GM12801 (cell line): ENCODE data around the gene DLGAP5.

Source experiments
- CTCF ChIP-seq: IDR thresholded peaks from one replicate; pipeline ENCODE4 v1.5.1; 2011; ENCODE audit warnings: control low read depth; ENCODE audit not compliant: insufficient read length; ENCODE audit errors: extremely low read depth

Gene DLGAP5

GRCh38 chr14:55221968-55222367 is 30.6 kb upstream of the DLGAP5 start:
- TF ChIP-seq CTCF: no peak

DNA sequence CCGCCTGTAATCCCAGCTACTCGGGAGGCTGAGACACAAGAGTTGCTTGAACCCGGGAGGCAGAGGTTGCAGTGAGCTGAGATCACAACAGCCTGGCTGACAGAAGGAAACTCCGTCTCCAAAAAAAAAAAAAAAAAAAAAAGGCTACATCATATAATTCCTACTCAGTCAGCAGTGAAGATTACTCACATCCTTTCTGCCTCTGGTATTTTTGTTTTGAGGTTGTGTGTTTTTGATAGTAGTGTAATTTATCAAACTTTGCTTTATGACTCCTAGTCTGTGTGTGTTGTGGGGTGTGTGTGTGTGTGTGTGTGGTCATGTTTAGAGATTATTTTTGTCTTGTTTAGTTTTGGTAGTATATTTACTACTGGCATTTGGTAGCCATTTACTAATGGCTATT is 29.8 kb upstream of the DLGAP5 start:
- no peak for TF ChIP-seq CTCF

DNA sequence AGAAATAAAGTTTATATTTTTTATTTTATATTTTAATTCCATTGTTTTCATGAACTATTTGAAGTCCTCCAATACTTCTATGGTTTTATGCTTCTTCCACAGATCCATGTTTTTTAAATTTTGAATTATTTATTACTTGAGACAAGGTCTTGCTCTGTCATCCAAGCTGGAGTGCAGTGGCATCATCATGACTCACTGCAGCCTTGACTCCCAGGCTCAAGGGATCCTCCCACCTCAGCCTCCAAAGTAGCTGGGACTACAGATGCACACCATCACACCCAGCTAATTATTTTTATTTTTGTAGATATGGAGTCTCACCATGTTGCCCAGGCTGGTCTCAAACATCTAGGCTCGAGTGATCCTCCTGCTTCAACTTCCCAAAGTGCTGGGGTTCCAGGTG is 28.8 kb upstream of the DLGAP5 start:
- TF ChIP-seq CTCF: no peak

DNA sequence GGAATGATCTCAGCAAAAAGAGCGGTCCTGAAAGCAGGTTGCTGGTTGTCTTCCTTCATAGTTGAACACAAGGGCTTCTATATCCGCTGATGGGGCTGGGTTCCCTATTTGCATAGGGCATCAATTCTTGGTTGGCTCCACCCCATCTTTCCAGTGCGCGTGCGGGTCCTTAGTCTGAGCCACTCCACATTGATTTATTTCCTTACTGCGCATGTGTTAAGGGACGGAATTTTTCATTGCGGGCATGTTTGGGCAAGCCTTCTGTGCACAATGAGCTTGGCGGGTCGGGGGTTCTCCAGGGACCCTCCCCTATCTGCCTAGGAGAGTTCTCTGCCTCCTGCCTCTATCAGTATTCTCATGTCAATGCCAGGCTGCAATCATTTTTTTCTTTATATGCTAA is 21.2 kb upstream of the DLGAP5 start:
- TF ChIP-seq CTCF: no peak

DNA sequence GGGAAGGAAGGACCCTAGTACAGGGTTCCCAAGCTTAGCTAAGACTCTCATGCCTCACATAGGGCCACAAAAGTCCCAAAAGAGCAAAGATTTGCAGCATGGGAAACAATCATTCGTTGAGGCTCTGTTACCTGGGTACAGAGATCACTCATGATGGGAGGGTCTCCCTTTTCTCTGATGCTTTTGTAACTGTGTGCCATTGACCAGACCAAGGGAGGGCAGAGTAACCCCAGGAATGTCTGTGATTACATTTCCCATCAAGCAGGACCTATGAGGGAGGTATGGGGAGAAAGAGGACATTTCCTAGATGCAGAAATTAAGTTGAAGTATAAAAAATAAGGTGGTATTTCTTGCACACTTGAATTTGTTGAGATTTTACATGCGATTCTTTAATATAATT is 16.4 kb upstream of the DLGAP5 start:
- TF ChIP-seq CTCF: no peak

DNA sequence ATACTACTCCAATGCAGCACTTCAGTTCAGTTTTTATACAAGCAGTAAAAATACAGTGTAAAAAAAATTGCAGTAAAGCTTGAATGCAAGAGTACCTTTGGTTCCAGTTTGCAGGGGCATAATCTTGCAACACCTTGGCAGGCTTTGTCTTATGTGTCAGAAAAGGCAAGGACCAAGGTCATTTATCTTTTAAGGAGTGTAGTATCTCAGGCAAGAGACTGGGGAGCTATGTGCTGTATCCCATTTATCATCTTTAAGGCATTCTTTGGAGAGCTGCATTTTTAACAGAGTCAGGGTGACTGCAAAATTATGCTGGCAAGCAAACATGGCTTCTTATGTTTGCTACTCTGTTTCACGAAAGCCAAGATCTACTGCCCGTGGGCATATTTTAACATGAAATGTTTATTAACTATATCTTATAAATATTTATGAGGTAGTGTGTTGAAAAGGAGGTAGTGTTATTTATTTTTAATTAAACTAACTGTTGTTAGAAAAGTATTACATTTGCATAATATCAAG is 14.8 kb upstream of the DLGAP5 start:
- no peak for TF ChIP-seq CTCF

- no peak for TF ChIP-seq CTCF
Observed at GRCh38 chr14:55201219-55202101, 10.1 kb upstream of the DLGAP5 start.
